ENCODE results near the gene CD37.
"Not testable (repeated sequence)": the region's sequence is repeated elsewhere in the genome, so short reads cannot be mapped to it uniquely, and the experiment has no call there.

Gene CD37

GRCh38 chr19:49328741-49329140 is 6.5 kb upstream of the CD37 start:
- no peak for DNase-seq (ENCODE audit: low read depth)

GRCh38 chr19:49331187-49331586 is 4.0 kb upstream of the CD37 start:
- not testable (repeated sequence) for DNase-seq (ENCODE audit: low read depth)

GRCh38 chr19:49331616-49332055 is 3.6 kb upstream of the CD37 start:
- peak; percentile 53 for DNase-seq (ENCODE audit: low read depth)

- DNase-seq (ENCODE audit: low read depth), result not testable (repeated sequence)
Observed at GRCh38 chr19:49332691-49333417, 2.4 kb upstream of the CD37 start.

- no peak for DNase-seq (ENCODE audit: low read depth)
Observed at GRCh38 chr19:49333418-49333805, 1.8 kb upstream of the CD37 start.

GRCh38 chr19:49333811-49334288 is 1.4 kb upstream of the CD37 start:
- no peak for DNase-seq (ENCODE audit: low read depth)

- no peak for DNase-seq (ENCODE audit: low read depth)
Observed at GRCh38 chr19:49335784-49336481, 727 bp downstream of the CD37 start.

- DNase-seq (ENCODE audit: low read depth), result no peak
Observed at GRCh38 chr19:49336482-49337266, 1.5 kb downstream of the CD37 start.

GRCh38 chr19:49337267-49338022 is 2.2 kb downstream of the CD37 start:
- no peak for DNase-seq (ENCODE audit: low read depth)

- DNase-seq (ENCODE audit: low read depth), result no peak
Observed at GRCh38 chr19:49338023-49338677, 2.9 kb downstream of the CD37 start.

GRCh38 chr19:49338691-49339300 is 3.6 kb downstream of the CD37 start:
- peak; percentile 30 for DNase-seq (ENCODE audit: low read depth)

GRCh38 chr19:49339301-49340068 is 4.3 kb downstream of the CD37 start:
- DNase-seq (ENCODE audit: low read depth), result no peak

GRCh38 chr19:49340069-49340864 is 5.1 kb downstream of the CD37 start:
- DNase-seq (ENCODE audit: low read depth), result no peak

GRCh38 chr19:49340865-49341718 is 5.9 kb downstream of the CD37 start:
- no peak for DNase-seq (ENCODE audit: low read depth)

GRCh38 chr19:49342291-49342721 is 7.1 kb downstream of the CD37 start:
- DNase-seq (ENCODE audit: low read depth), result no peak

GRCh38 chr19:49343123-49343522 is 7.9 kb downstream of the CD37 start:
- DNase-seq (ENCODE audit: low read depth), result no peak

GRCh38 chr19:49344505-49345423 is 9.6 kb downstream of the CD37 start:
- DNase-seq (ENCODE audit: low read depth), result no peak

Data from ELR (cell line).